ENCODE data around the gene TMEM239. TPM values are rescaled to one million over a fixed set of nuclear protein-coding genes. Genes with fewer than 3 reads are reported as not detected.

Gene TMEM239
- polyA plus RNA-seq, 1 donor (not counting 4 experiments of a cell fraction or from before 2014, with no cell fraction given), result not detected

GRCh38 chr20:2778602-2779321, 37.4 kb upstream of the TMEM239 start:
- no peaks in the 10 kb centered on the region for H4K20me1 ChIP-seq (ENCODE audit: control insufficient read depth, extremely low read depth, insufficient read depth, low read length)
- no peak overlapping the region for H3K9ac ChIP-seq (ENCODE audit: control insufficient read depth, extremely low read depth, insufficient read depth, low read length)
- no peak overlapping the region for H2AFZ ChIP-seq (ENCODE audit: control insufficient read depth, low read length)
- H3K79me2 ChIP-seq (ENCODE audit: control insufficient read depth, insufficient read depth, low read length), result no peaks in the 10 kb centered on the region
- FAIRE-seq (no peak), DNase-seq (ENCODE audit: low read depth, low spot score) (no peak)
- no peak overlapping the region for H3K4me3 ChIP-seq (ENCODE audit: control insufficient read depth in 2 of 3, extremely low read depth in 1 of 3, insufficient read depth in 2 of 3, low read depth in 1 of 3, low read length in 3 of 3)
- no peaks in the 10 kb centered on the region for H3K36me3 ChIP-seq (ENCODE audit: control insufficient read depth in 2 of 2, extremely low read depth in 1 of 2, insufficient read depth in 2 of 2, low read length in 2 of 2)
- H3K4me1 ChIP-seq (ENCODE audit: control insufficient read depth, extremely low read depth, insufficient read depth, low read length), result no peaks in the 10 kb centered on the region
- H3K4me2 ChIP-seq (ENCODE audit: control insufficient read depth, extremely low read depth, insufficient read depth, low read depth, low read length), result no peak overlapping the region
- peaks cover 3% of the 10 kb centered on the region for H3K27me3 ChIP-seq (ENCODE audit: control insufficient read depth, extremely low read depth, insufficient read depth, low read length)
- H3K27ac ChIP-seq (ENCODE audit: control insufficient read depth, insufficient read depth, low read length), result no peak overlapping the region
- dilution Hi-C loops (cut with MboI; ENCODE audit: extremely low pct_ligation_motif_present, low sequenced_read_pairs), result no loop called here
- TF ChIP-seq, protein P1, sequence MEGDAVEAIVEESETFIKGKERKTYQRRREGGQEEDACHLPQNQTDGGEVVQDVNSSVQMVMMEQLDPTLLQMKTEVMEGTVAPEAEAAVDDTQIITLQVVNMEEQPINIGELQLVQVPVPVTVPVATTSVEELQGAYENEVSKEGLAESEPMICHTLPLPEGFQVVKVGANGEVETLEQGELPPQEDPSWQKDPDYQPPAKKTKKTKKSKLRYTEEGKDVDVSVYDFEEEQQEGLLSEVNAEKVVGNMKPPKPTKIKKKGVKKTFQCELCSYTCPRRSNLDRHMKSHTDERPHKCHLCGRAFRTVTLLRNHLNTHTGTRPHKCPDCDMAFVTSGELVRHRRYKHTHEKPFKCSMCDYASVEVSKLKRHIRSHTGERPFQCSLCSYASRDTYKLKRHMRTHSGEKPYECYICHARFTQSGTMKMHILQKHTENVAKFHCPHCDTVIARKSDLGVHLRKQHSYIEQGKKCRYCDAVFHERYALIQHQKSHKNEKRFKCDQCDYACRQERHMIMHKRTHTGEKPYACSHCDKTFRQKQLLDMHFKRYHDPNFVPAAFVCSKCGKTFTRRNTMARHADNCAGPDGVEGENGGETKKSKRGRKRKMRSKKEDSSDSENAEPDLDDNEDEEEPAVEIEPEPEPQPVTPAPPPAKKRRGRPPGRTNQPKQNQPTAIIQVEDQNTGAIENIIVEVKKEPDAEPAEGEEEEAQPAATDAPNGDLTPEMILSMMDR (optimal IDR thresholded peaks at IDR 0.05 in 1 of 3, IDR thresholded peaks at IDR 0.05 in 1 of 3, conservative IDR thresholded peaks at IDR 0.05 in 1 of 3; ENCODE audit: extremely low read depth in 1 of 3, insufficient read depth in 2 of 3, low read length in 3 of 3), result no peak
- H3K9me3 ChIP-seq (ENCODE audit: control insufficient read depth, low read depth, low read length), result no peaks in the 10 kb centered on the region
- no peaks in the 10 kb centered on the region for H3K9me1 ChIP-seq (ENCODE audit: control insufficient read depth, extremely low read depth, insufficient read depth, low read length)

- H3K9ac ChIP-seq (ENCODE audit: control insufficient read depth, extremely low read depth, insufficient read depth, low read length), result no peak overlapping the region
- H3K4me1 ChIP-seq (ENCODE audit: control insufficient read depth, extremely low read depth, insufficient read depth, low read length), result no peaks in the 10 kb centered on the region
- no peak overlapping the region for H3K4me3 ChIP-seq (ENCODE audit: control insufficient read depth in 2 of 3, extremely low read depth in 1 of 3, insufficient read depth in 2 of 3, low read depth in 1 of 3, low read length in 3 of 3)
- H4K20me1 ChIP-seq (ENCODE audit: control insufficient read depth, extremely low read depth, insufficient read depth, low read length), result no peaks in the 10 kb centered on the region
- DNase-seq (ENCODE audit: low read depth, low spot score) (no peak), FAIRE-seq (no peak)
- no peaks in the 10 kb centered on the region for H3K79me2 ChIP-seq (ENCODE audit: control insufficient read depth, insufficient read depth, low read length)
- TF ChIP-seq EZH2 (IDR thresholded peaks at IDR 0.05; ENCODE audit: low read length), result no peak
- TF ChIP-seq, protein P1 (optimal IDR thresholded peaks at IDR 0.05 in 1 of 3, IDR thresholded peaks at IDR 0.05 in 1 of 3, conservative IDR thresholded peaks at IDR 0.05 in 1 of 3; ENCODE audit: extremely low read depth in 1 of 3, insufficient read depth in 2 of 3, low read length in 3 of 3), result no peak
- H3K27ac ChIP-seq (ENCODE audit: control insufficient read depth, insufficient read depth, low read length), result no peak overlapping the region
- H3K27me3 ChIP-seq (ENCODE audit: control insufficient read depth, extremely low read depth, insufficient read depth, low read length), result no peaks in the 10 kb centered on the region
- no peaks in the 10 kb centered on the region for H3K36me3 ChIP-seq (ENCODE audit: control insufficient read depth in 2 of 2, extremely low read depth in 1 of 2, insufficient read depth in 2 of 2, low read length in 2 of 2)
- no peak overlapping the region for H2AFZ ChIP-seq (ENCODE audit: control insufficient read depth, low read length)
- no peaks in the 10 kb centered on the region for H3K9me1 ChIP-seq (ENCODE audit: control insufficient read depth, extremely low read depth, insufficient read depth, low read length)
- H3K9me3 ChIP-seq (ENCODE audit: control insufficient read depth, low read depth, low read length), result no peaks in the 10 kb centered on the region
- no peak overlapping the region for H3K4me2 ChIP-seq (ENCODE audit: control insufficient read depth, extremely low read depth, insufficient read depth, low read depth, low read length)
- dilution Hi-C loops (cut with MboI; ENCODE audit: extremely low pct_ligation_motif_present, low sequenced_read_pairs), result no loop called here
Measured at GRCh38 chr20:2780948-2781347, 35.2 kb upstream of the TMEM239 start.

All from keratinocyte (primary cell).